NT2/D1 (cell line): ENCODE measurements around the gene PLAAT3.
"Not testable (repeated sequence)": the region's sequence is repeated elsewhere in the genome, so short reads cannot be mapped to it uniquely, and the experiment has no call there.

Experiments used
- DNase-seq: peaks from one replicate; pipeline ENCODE4 v3.0.0-alpha.2; 2011; ENCODE audit warnings: low read depth, low spot score
- H3K27me3 ChIP-seq: 2 replicates; pipeline ENCODE4 v1.6.0; 2011; ENCODE audit warnings: mild to moderate bottlenecking; ENCODE audit not compliant: insufficient read length, insufficient read depth
- H3K36me3 ChIP-seq: 2 replicates; pipeline ENCODE4 v1.6.1; 2011; ENCODE audit warnings: mild to moderate bottlenecking, low read length, mixed read lengths; ENCODE audit not compliant: insufficient read depth, insufficient read length
- H3K4me1 ChIP-seq: 2 replicates; pipeline ENCODE4 v1.5.1; 2011; ENCODE audit not compliant: insufficient read depth, insufficient read length
- H3K4me3 ChIP-seq: 2 replicates; pipeline ENCODE4 v1.5.1; 2011; ENCODE audit warnings: low read depth; ENCODE audit not compliant: insufficient read length
- H3K9ac ChIP-seq: 2 replicates; pipeline ENCODE4 v1.6.0; 2011; ENCODE audit warnings: low read depth; ENCODE audit not compliant: insufficient read length
- H3K9me3 ChIP-seq: 2 replicates; pipeline ENCODE4 v1.5.1; 2011; ENCODE audit warnings: mild to moderate bottlenecking, low read length; ENCODE audit not compliant: insufficient read depth
- SUZ12 ChIP-seq: IDR thresholded peaks from 2 replicates; pipeline ENCODE4 v1.6.1; 2011; ENCODE audit not compliant: insufficient read length, insufficient read depth; ENCODE audit errors: extremely low read depth
- YY1 ChIP-seq: IDR thresholded peaks from 2 replicates; pipeline ENCODE4 v1.6.1; 2011; ENCODE audit not compliant: insufficient read length, insufficient read depth
- ZNF274 ChIP-seq: IDR thresholded peaks from 2 replicates; pipeline ENCODE4 v1.6.1; 2011; ENCODE audit warnings: mild to moderate bottlenecking, low read depth, low read length

The PLAAT3 gene

DNA sequence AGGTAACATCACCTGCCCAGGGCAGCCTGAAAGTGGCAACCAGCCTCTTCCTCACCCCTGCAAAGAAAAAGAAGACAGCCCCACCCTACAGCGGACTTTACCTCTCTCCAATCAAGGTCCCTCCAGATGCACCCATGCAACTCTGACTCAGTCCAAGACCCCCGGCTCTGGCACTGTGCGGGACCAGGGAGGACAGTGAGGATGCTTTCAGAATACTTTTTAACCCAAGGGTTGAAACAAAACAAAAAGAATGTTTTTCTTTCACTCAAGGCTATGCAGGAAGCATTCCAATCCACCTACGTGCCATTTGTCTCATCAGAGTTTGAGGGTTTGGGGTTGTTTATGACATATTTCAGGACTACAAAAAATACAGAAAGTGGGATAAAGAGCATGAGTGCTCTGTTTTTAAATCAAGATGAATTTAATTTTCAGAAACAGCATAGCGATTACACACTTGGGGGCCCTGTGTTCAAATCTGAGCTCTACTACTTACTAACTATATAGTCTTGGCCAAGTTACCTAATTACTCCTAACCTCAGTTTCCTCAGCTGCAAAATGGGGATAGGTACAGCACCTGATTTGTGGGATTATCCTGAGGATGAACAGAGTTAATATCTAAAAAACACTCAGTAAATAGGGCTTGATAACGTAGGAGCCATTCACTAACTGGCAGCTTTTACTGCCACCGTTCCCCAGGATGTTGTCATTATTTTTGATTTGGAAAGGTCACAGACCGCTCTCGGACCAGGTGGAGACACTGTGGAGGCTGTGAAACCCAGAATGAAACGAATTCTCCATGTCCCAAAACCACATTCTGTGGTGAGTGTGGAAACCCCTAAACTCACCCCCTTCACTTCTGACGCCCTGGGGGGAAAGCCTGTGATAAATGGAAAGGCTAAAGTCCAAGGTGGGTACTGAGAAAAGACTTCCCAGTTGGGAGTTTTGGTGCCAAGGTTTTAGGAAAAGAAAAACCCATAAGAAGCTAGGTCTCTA is 5.6 kb downstream of the PLAAT3 start:
- Histone ChIP-seq H3K36me3 (no peaks in the 10 kb centered on the region), H3K9ac (no peak overlapping the region), H3K27me3 (peaks cover 42% of the 10 kb centered on the region), H3K4me1 (peaks cover 11% of the 10 kb centered on the region), H3K4me3 (no peak overlapping the region), H3K9me3 (no peaks in the 10 kb centered on the region)
- DNase-seq, result no peak
- no peak for TF ChIP-seq SUZ12
- no peak for TF ChIP-seq ZNF274
- TF ChIP-seq YY1, result no peak

DNA sequence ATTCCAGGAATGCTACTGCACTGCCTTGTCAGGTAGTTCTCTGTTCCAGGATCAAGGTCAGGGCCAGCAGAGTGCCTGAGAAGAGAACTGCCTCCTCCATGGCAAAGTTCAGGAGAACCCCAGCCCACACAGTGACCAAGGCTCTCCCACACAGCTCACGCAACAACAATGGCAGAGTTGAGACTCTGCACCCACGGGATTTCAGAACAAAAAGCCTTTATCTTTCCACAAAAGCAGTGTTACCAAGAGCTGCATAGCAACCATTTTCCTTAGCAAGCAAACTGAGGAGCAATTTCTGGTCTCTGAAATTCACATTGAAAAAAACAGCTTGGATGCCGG is 11.1 kb downstream of the PLAAT3 start:
- no peak overlapping the region for H3K9ac ChIP-seq
- H3K9me3 ChIP-seq, result no peaks in the 10 kb centered on the region
- TF ChIP-seq YY1 (no peak), ZNF274 (no peak), SUZ12 (no peak)
- no peak for DNase-seq
- H3K36me3 ChIP-seq, result no peaks in the 10 kb centered on the region
- H3K27me3 ChIP-seq, result no peaks in the 10 kb centered on the region
- no peak overlapping the region for H3K4me3 ChIP-seq
- peaks cover 3% of the 10 kb centered on the region for H3K4me1 ChIP-seq

DNA sequence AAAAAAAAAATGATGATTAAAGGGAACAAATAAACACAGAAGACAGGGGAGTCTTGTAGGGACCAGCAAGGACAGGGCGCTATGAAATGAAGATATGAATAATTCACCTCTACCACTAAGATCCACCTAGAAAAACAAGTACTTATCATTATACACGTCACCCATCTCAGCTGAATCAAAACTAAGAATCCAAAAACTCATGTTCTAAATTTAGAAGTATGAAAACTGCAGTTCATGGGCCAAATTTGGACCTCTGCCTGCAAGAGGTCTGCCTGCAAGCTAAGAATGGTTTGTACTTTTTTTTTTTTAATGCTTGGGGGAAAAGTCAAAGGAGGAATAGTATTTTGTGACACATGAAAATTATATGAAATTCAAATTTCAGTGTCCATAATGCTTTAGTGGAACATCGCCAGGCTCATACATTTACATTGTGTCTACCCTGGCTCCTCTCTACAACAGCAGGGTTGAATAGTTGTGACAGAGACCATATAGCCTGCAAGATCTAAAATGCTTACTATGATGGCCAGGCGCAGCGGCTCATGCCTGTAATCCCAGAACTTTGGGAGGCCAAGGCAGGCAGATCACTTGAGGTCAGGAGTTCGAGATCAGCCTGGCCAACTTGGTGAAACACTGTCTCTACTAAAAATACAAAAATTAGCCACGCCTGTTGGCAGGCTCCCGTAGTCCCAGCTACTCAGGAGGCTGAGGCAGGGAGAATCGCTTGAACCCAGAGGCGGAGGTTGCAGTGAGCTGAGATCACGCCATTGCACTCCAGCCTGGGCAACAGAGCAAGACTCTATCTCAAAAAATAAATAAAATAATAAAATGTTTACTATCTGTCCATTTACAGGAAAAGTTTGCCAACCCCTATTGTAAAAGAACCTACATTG is 11.7 kb downstream of the PLAAT3 start:
- not testable (repeated sequence) for DNase-seq, H3K9ac ChIP-seq, H3K27me3 ChIP-seq, H3K9me3 ChIP-seq, H3K36me3 ChIP-seq, H3K4me1 ChIP-seq, H3K4me3 ChIP-seq

DNA sequence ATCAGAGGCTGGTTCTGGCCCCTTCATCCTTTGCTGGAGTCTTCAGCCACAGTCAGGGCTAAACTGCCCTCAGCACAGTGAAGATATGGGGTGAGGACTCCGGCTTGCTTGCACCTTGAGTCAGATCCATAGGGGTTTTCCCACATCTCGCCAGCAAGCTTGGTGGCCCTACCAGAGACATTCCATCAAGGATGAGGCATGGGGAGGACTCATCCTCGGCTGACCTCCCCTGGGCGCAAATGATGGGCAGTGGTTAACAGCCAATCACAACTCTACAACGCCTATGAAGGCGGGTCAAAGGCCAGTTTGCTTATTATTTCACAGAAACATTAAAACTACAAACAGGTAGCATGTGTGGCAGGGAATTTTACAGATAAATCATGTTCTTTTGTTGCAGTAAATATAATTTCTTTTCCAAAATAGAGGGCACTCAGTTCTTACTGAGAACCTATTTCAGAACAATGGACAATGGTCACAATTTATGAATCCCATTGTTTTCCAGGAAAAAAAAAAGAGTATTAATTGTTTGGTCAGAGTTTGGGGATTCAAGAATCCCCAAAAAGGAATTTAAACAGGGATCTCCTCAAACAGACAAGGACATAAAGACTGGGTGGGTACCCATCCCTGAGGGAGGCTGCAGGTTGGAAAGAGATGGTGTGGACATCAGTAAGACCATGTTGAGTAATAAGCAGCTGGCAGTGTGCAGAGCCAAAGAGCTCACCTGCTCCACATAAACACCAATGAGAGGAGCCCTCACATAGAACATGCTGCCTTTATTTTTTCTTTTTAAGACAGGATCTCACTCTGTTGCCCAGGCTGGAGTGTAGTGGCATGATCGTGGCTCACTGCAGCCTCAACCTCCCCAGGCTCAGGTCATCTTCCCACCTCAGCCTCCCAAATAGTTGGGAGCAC is 14.8 kb downstream of the PLAAT3 start:
- Histone ChIP-seq H3K4me3 (no peak overlapping the region), H3K9ac (no peak overlapping the region), H3K27me3 (no peaks in the 10 kb centered on the region), H3K9me3 (no peaks in the 10 kb centered on the region), H3K4me1 (no peaks in the 10 kb centered on the region), H3K36me3 (no peaks in the 10 kb centered on the region)
- no peak for TF ChIP-seq SUZ12
- TF ChIP-seq ZNF274, result no peak
- no peak for DNase-seq

DNA sequence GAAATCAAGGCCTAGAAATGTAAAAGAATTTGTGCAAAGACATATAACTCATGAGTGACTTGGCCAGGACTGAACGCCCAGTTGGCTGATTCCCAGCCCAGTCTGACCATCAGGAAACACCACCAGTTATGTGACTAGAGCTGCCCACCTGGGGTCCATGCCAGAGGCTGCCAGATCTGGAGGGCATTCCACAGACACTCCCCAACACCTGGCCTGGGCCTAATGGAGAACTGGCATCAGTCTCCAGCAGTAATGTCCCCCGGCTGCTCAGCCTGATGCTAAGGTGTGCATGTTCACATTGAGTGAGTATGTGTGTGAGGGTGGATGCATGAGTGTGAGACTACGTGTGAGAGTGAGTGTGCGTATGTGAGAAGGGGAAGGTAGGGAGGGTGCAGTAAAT is 15.7 kb downstream of the PLAAT3 start:
- Histone ChIP-seq H3K4me3 (no peak overlapping the region), H3K36me3 (no peaks in the 10 kb centered on the region)

DNA sequence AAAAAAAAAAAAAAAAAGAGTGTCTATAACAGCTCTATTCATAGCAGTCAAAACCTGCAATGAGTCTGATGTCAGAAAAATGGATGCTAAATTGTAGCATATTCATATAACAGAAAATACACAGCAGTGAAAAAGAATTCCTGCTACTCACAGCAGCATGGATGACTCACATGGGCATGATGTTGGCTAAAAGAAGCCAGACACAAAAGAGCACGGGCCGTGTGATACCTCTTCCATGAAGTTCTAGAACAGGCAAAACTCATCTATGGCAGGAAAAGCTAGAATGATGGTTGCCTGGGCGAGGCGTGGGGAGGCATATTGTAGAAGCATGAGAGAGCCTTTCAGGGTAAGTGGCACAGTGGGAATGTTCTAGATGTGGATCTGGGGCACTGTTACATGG is 18.9 kb downstream of the PLAAT3 start:
- H3K4me3 ChIP-seq, result no peak overlapping the region
- TF ChIP-seq SUZ12, result no peak
- TF ChIP-seq ZNF274, result no peak
- TF ChIP-seq YY1, result no peak
- no peaks in the 10 kb centered on the region for H3K36me3 ChIP-seq
- no peaks in the 10 kb centered on the region for H3K4me1 ChIP-seq
- H3K9me3 ChIP-seq, result no peaks in the 10 kb centered on the region
- no peaks in the 10 kb centered on the region for H3K27me3 ChIP-seq
- H3K9ac ChIP-seq, result no peak overlapping the region
- no peak for DNase-seq

More for the DNA sequence above, 15.7 kb downstream of the PLAAT3 start:
- no peak overlapping the region for H3K9ac ChIP-seq
- no peak for DNase-seq
- no peaks in the 10 kb centered on the region for H3K27me3 ChIP-seq
- TF ChIP-seq SUZ12 (no peak), ZNF274 (no peak), YY1 (no peak)
- no peaks in the 10 kb centered on the region for H3K9me3 ChIP-seq
- H3K4me1 ChIP-seq, result no peaks in the 10 kb centered on the region

DNA sequence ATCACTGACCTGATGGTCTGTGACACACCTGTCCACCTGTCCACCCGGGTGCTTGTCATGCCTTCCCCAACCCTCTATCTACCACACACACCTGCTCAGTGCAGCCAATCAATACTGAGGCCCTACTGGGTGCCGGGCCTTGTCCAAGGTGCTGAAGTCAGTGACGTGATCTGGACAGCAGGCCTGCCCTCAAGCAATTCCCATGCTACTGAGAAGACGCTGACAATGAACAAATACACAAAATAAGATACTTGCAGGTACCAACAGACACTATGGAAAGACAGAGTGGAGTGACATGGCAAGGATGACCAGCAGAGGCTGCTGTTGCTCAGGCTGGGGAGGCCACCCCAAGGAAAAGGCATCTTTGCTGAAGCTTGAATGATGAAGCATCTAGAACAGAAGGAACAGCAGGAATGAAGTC is 21.2 kb downstream of the PLAAT3 start:
- Histone ChIP-seq H3K4me1 (no peaks in the 10 kb centered on the region), H3K9me3 (no peaks in the 10 kb centered on the region), H3K9ac (no peak overlapping the region), H3K4me3 (no peak overlapping the region), H3K27me3 (no peaks in the 10 kb centered on the region), H3K36me3 (no peaks in the 10 kb centered on the region)
- no peak for TF ChIP-seq SUZ12
- no peak for TF ChIP-seq ZNF274
- no peak for TF ChIP-seq YY1
- DNase-seq, result no peak
